Pancreas (tissue), 10 donors: Measurements from ENCODE around the gene HBS1L. TPM values are rescaled to one million over a fixed set of nuclear protein-coding genes. Genes with fewer than 3 reads are reported as not detected.

Experiments
- ATAC-seq, 4 donors: fragments of 200-7000 bp; cut with Tn5 transposase; one replicate each; pipeline versions ENCODE4 v1.8.0 to v1.9.1; 2020; ENCODE audit warnings: mild to moderate bottlenecking in 4 of 4, moderate library complexity in 4 of 4
- DNase-seq, 6 donors: peaks; one replicate each; pipeline ENCODE4 v3.0.0-alpha.2; 2020
- FAIRE-seq: peaks from 2 replicates; lab custom pipeline; 2012; peaks lifted over from hg19 to GRCh38; lab: Jason Lieb, UNC
- H3K27ac ChIP-seq, 4 donors: fragments of 200-600 bp; sonication (generic); 1 replicate in 3 of 4; 2 replicates in 1 of 4; pipeline versions ENCODE4 v1.5.0 to v1.8.0; 2020
- H3K27me3 ChIP-seq, 4 donors: fragments of 200-600 bp; one replicate each; pipeline ENCODE4 v1.8.0; 2021
- H3K36me3 ChIP-seq, 3 donors: fragments of 200-600 bp; sonication (generic) in 1 of 3; one replicate each; pipeline versions ENCODE4 v1.5.0 to v1.8.0; 2020 to 2021
- H3K4me1 ChIP-seq, 3 donors: fragments of 200-600 bp; one replicate each; pipeline ENCODE4 v1.8.0; 2021
- H3K4me3 ChIP-seq, 4 donors: fragments of 200-600 bp; sonication (generic) in 2 of 4; one replicate each; pipeline versions ENCODE4 v1.5.0 to v1.8.0; 2020 to 2021
- H3K9me3 ChIP-seq, 4 donors: fragments of 200-600 bp; one replicate each; pipeline ENCODE4 v1.8.0; 2021
- WGBS, 2 donors: extraction: QIAGEN DNeasy Blood & Tissue Kit; methylation state at CpG; one replicate each; pipeline ENCODE4 v1.1.7; 2013; 5-methylcytosine and 5-hydroxymethylcytosine counted together
- intact Hi-C, 3 donors: fragments of 100-400 bp; cut with DNase I; formaldehyde crosslinking; loops; one replicate each; pipeline versions ENCODE4 v1.11.1 to v1.14.2; 2022
- polyA plus RNA-seq, 2 donors: library from polyadenylated mRNA; stranded (reverse); fragments of 200-250 nt; gene quantifications; one replicate each; pipeline ENCODE4 v1.2.3, GENCODE V29; 2013
- total RNA-seq, 6 donors: library from RNA; stranded (reverse); fragmentation: NEBNext Ultra II Directional in 4 of 6; extraction: Animal tissue kit (Norgen Biotek cat#: 25700) in 4 of 6; gene quantifications; one replicate each; pipeline versions ENCODE4 v1.2.1 to v1.2.4, GENCODE V29; 2021 to 2023
- TF ChIP-seq, protein P1 (sequence below), 4 donors: fragments of 200-600 bp; sonication (generic) in 3 of 4; IDR thresholded peaks; one replicate each; pipeline versions ENCODE4 v1.5.0 to v1.8.0; 2021; ENCODE audit warnings: antibody characterized with exemption in 4 of 4
- donor health status: healthy with polysubstance abuse.
- donor health status: DM: no; HTN: no; CAD: no; lungs with moderate emphysema.
- donor health status: DM: no; HTN: no; CAD: no.
- donor health status: control.
- donor health status: control.
- donor health status: Bipolar disorder and iron deficiency.
- donor health status: DM: yes; HTN: yes; CAD: no.
- donor health status: DM: no; HTN: no; CAD: no.
- donor health status: DM: no; HTN: no; CAD: no.
- donor health status: DM: yes; HTN: yes; CAD: no.

Gene HBS1L
- total and polyA plus RNA-seq, 8 donors, result 10.3 to 41.5 (median 38.9) TPM

- intact Hi-C loops, result no loop called here
- Histone ChIP-seq H3K9me3 (no peaks in the 10 kb centered on the region), H3K27ac (no peak overlapping the region), H3K36me3 (no peaks in the 10 kb centered on the region), H3K4me1 (no peaks in the 10 kb centered on the region), H3K27me3 (no peaks in the 10 kb centered on the region), H3K4me3 (no peak overlapping the region)
- ATAC-seq (no peak), FAIRE-seq (no peak), DNase-seq (no peak)
- WGBS, 2 donors, result 99 to 100% methylated on average over 1 of the region's 1 CpG
- TF ChIP-seq, protein P1, sequence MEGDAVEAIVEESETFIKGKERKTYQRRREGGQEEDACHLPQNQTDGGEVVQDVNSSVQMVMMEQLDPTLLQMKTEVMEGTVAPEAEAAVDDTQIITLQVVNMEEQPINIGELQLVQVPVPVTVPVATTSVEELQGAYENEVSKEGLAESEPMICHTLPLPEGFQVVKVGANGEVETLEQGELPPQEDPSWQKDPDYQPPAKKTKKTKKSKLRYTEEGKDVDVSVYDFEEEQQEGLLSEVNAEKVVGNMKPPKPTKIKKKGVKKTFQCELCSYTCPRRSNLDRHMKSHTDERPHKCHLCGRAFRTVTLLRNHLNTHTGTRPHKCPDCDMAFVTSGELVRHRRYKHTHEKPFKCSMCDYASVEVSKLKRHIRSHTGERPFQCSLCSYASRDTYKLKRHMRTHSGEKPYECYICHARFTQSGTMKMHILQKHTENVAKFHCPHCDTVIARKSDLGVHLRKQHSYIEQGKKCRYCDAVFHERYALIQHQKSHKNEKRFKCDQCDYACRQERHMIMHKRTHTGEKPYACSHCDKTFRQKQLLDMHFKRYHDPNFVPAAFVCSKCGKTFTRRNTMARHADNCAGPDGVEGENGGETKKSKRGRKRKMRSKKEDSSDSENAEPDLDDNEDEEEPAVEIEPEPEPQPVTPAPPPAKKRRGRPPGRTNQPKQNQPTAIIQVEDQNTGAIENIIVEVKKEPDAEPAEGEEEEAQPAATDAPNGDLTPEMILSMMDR (IDR thresholded peaks at IDR 0.05), result no peak
Measured at GRCh38 chr6:134974370-134974769, 80.3 kb downstream of the HBS1L start.

DNA sequence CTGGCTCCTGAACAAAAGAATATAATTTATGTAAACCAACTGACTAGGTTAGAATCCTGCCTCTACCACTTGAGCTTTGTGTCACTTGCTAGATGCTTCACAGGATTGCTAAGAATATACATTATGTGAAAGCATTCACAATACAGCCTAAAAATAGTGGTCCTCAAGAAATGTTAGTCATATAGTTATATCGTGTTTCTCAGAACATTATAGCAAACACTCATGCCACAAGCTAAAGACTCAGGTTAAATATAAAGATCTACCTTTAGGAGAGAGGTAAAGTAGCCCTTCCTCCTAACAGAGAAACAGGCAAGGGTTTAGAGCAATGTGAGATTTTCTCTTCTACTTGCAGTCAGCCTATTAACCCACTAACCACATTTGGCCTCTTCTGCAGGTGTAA lies 86.9 kb downstream of the HBS1L start:
- intact Hi-C loops, result no loop called here
- TF ChIP-seq, protein P1 (IDR thresholded peaks at IDR 0.05), result no peak
- Histone ChIP-seq H3K4me1 (no peaks in the 10 kb centered on the region), H3K27me3 (no peaks in the 10 kb centered on the region), H3K4me3 (no peak overlapping the region), H3K27ac (no peak overlapping the region), H3K9me3 (no peaks in the 10 kb centered on the region), H3K36me3 (peaks cover 3 to 18% (median 8%) of the 10 kb centered on the region in 3 donors)
- FAIRE-seq (no peak), ATAC-seq (no peak), DNase-seq (no peak)
- 88 to 90% methylated on average over 1 of the region's 1 CpG for WGBS, 2 donors

DNA sequence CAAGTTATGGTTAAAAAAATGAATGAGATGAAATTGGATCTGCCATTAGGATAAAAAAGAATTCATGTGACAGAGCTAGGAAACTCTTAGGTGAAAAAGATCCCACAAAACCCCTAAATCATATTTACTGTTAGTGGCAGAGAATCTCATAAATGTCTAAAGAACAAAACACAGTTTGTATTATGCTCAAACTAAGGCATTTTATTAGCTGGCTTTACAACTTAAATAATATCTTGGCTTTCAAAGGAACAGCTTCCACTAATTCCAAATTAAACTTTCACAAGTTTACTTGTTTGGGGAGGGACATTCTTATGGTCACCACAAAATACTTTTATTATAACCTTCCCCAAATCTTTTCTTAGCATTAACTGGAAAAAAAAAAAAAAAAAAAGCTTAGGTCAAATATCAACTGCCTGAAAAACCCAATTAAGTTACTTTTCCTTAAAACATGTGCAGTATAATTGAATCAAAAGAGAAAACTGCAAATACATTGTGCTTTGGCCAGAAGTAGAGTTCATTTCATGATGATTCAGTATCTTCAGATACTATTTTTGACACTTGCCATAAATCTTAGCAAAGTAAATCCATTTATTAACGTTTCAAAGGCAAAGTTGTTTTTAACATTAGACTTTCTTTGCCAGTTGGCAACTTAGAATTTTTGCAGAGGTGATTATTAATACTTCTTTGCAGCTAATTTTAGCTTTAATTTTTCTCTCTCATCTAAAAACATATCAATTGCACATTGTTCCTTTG lies 90.0 kb downstream of the HBS1L start:
- Histone ChIP-seq H3K9me3 (no peaks in the 10 kb centered on the region), H3K4me3 (no peak overlapping the region), H3K36me3 (peaks cover 3 to 18% (median 8%) of the 10 kb centered on the region in 3 donors), H3K27ac (no peak overlapping the region), H3K4me1 (no peaks in the 10 kb centered on the region), H3K27me3 (no peaks in the 10 kb centered on the region)
- no peak for DNase-seq
- ATAC-seq, result no peak
- intact Hi-C loops, result no loop called here
- TF ChIP-seq, protein P1 (IDR thresholded peaks at IDR 0.05), result no peak
- FAIRE-seq, result no peak
- 49 to 52% methylated on average over 1 of the region's 1 CpG for WGBS, 2 donors

DNA sequence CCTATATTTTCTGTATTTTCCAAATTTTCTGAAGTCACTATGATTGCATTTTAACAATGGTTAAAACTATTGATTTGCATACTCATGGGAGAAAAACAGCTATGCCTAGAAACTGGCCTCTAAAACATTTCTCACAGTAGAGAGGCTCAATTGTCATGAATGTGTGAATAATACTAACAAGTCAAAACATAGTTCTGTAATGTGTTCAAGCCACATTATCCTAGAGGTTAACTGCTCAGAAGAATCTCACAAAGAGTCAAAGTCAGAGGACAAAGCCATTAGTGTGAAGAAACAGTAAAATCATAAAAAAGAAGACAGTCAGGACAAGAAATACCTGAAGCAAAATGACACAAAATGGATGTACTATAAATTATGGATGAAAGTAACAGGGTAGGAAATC lies 92.2 kb downstream of the HBS1L start:
- DNase-seq, result no peak
- ATAC-seq, result no peak
- no peaks in the 10 kb centered on the region for H3K27me3 ChIP-seq
- no peak overlapping the region for H3K4me3 ChIP-seq
- H3K4me1 ChIP-seq, result no peaks in the 10 kb centered on the region
- no peak overlapping the region for H3K27ac ChIP-seq
- TF ChIP-seq, protein P1 (IDR thresholded peaks at IDR 0.05), result no peak
- H3K9me3 ChIP-seq, result no peaks in the 10 kb centered on the region
- intact Hi-C loops, result no loop called here
- peaks cover 3 to 18% (median 8%) of the 10 kb centered on the region in 3 donors for H3K36me3 ChIP-seq
- FAIRE-seq, result no peak

DNA sequence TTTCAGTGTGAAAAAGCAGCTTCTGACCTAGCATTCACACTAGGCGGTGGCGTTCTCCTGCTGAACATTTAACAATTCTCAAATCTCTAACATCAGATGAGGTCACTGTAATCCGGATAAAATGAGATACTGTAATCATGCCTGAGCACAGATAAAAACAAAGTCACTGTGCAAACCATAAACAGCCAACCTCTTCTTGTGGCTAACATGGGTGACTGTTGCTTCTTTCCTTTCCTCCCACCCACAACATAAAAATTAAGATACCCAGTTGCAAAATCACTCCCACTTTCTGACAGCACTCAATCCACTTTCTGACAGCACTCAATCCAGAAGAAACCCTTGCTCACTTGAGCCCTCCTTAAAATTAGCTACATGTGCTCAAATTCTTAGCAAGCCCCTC lies 93.3 kb downstream of the HBS1L start:
- no peak for DNase-seq
- no peak for FAIRE-seq
- H3K4me1 ChIP-seq, result no peaks in the 10 kb centered on the region
- no peaks in the 10 kb centered on the region for H3K9me3 ChIP-seq
- H3K4me3 ChIP-seq, result no peak overlapping the region
- peaks cover 3 to 12% (median 8%) of the 10 kb centered on the region in 3 donors for H3K36me3 ChIP-seq
- TF ChIP-seq, protein P1 (IDR thresholded peaks at IDR 0.05), result no peak
- no peak overlapping the region for H3K27ac ChIP-seq
- intact Hi-C loops, result no loop called here
- H3K27me3 ChIP-seq, result no peaks in the 10 kb centered on the region
- 87 to 97% methylated on average over 3 of the region's 3 CpGs for WGBS, 2 donors
- ATAC-seq, result no peak
